Measurements from ENCODE around the gene MGLL.
A peak's percentile ranks its signal among the peaks of the same experiment; 100 is the strongest.
"Not testable (repeated sequence)": the region's sequence is repeated elsewhere in the genome, so short reads cannot be mapped to it uniquely, and the experiment has no call there.

MGLL gene

DNA sequence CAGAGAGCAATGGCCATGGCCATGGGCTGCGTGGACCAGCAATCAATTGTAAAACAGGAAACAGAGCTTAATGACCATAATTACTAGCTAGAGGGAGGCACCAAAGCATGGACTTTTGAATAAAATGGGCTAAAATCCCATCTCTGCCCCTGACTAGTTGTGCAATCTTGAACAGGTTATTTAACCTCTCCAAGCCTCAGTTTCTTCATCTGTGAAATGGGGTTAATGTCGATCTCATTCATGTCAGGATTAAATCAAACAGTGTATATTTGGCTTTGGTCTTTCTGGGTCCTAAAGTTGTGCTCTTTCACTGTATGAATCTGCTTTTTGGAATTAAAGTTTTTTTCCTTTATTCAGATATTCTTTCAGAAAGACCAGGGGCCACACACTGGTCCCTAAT is 113.5 kb downstream of the MGLL start:
- DNase-seq (ENCODE audit: low read depth in 3 of 3): no peak

GRCh38 chr3:127707851-127708411 is 114.4 kb downstream of the MGLL start:
- no peak for DNase-seq (ENCODE audit: low read depth in 3 of 3)

GRCh38 chr3:127706785-127707351 is 115.4 kb downstream of the MGLL start:
- no peak for DNase-seq (ENCODE audit: low read depth in 3 of 3)

- no peak for DNase-seq (ENCODE audit: low read depth in 3 of 3)
These were observed 116.0 kb downstream of the MGLL start for GRCh38 chr3:127706312-127706711.

DNA sequence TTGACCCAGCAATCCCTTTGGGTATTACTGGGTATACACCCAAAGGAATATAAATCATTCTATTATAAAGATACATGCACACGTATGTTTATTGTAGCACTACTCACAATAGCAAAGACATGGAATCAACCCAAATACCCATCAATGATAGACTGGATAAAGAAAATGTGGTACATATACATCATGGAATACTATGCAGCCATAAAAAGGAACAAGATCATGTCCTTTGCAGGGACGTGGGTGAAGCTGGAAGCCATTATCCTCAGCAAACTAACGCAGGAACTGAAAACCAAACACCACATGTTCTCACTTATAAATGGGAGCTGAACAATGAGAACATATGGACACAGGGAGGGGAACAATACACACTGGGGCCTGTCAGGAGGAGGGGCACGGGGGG is 117.5 kb downstream of the MGLL start:
- DNase-seq (ENCODE audit: low read depth in 3 of 3): not testable (repeated sequence)

- DNase-seq (ENCODE audit: low read depth in 3 of 3): no peak
These were observed 120.2 kb downstream of the MGLL start for GRCh38 chr3:127702151-127702578.

- DNase-seq (ENCODE audit: low read depth in 3 of 3): no peak
These were observed 120.9 kb downstream of the MGLL start for GRCh38 chr3:127701280-127701911.

GRCh38 chr3:127700406-127700805 is 121.9 kb downstream of the MGLL start:
- no peak for DNase-seq (ENCODE audit: low read depth in 3 of 3)

GRCh38 chr3:127699416-127700300 is 122.7 kb downstream of the MGLL start:
- DNase-seq (ENCODE audit: low read depth in 3 of 3): no peak

GRCh38 chr3:127698691-127699415 is 123.5 kb downstream of the MGLL start:
- DNase-seq (ENCODE audit: low read depth in 3 of 3): no peak

- DNase-seq (ENCODE audit: low read depth in 3 of 3): no peak
These were observed 124.0 kb downstream of the MGLL start for GRCh38 chr3:127698286-127698685.

- peak in 2 of 3 donors; percentile 31 to 35 for DNase-seq (ENCODE audit: low read depth in 3 of 3)
These were observed 124.6 kb downstream of the MGLL start for GRCh38 chr3:127697551-127698240.

- no peak for DNase-seq (ENCODE audit: low read depth in 3 of 3)
These were observed 127.7 kb downstream of the MGLL start for GRCh38 chr3:127694467-127695215.

- DNase-seq (ENCODE audit: low read depth in 3 of 3): no peak
These were observed 128.9 kb downstream of the MGLL start for GRCh38 chr3:127693336-127693843.

GRCh38 chr3:127692501-127693335 is 129.6 kb downstream of the MGLL start:
- DNase-seq (ENCODE audit: low read depth in 3 of 3): no peak

DNA sequence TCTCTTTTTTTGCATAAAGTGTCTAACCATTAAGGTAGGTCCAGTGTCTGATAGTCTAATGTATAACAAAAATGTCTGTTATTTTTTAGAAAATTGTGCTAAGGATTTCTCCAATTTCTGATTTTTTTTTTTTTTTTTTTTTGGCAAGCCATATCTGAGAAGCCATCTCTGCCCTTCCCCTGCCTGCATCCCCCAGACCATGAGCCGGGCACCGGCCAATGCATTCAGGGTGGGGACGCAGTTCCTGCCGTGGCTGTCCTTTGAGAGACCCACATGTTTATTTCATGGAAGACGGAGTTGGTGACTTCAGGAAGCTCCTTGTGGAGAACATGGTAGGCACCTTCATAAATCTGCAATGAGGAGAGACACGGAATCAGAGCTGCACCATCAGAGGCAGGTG is 130.3 kb downstream of the MGLL start:
- DNase-seq (ENCODE audit: low read depth in 3 of 3): no peak

DNA sequence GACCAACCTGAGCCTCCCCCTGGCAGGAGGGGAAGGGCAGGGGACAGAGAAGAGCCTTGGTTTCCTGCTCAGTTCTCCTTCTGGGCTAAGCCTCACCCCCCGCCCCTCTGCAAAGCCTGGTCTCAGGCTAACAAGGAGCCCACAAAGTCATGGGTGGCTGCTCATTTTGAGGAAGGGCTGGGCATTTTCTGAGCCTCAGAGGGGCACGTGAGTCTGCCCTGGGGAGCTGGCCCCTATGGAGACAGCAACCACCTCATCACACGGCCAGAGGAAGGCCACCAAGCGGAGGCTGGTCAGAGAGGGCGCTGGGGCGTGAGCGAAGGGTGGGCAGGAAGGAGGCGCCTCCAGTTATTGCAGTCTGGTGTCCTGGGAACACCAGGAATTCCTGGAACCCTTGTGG is 130.8 kb downstream of the MGLL start:
- DNase-seq (ENCODE audit: low read depth in 3 of 3): no peak

DNA sequence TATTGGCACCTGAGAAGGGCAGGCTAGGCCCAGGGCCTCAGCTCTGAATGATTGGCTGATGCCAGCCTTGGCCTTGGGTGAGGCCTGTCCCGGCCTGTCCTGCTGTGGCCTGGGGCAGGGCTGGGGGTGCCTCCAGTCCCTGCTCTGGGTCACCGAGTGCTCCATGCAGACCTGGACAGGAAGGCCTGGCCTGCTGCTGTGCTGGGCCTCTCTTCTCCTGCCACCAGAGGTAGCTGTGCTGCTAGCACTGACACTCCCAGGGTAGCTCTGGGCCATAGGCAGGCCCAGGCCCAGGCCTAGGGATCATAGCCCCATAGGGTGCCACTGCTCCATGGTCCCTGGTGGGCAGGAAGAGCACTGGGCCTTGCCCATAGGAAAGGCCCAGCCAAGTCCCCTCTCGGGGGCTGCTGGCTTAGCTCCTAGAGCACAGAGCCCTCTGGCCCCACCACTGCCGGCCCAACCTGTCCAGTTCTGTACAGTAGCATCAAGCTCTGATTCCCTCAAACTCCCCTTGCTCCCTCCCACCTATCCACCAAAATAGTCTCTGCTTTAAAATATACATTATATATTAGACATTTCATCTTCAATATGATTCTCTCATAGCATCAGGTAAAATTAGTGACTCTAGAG is 131.4 kb downstream of the MGLL start:
- DNase-seq (ENCODE audit: low read depth in 3 of 3): no peak

- no peak for DNase-seq (ENCODE audit: low read depth in 3 of 3)
These were observed 132.2 kb downstream of the MGLL start for GRCh38 chr3:127690106-127690505.

Measured in stimulated activated CD4-positive, alpha-beta T cell treated with anti-CD3 and anti-CD28 coated beads, TNF-alpha, amount 100 ng/mL, for 48 hours (primary cell).